Bronchus fibroblast of lung (primary cell): Measurements from ENCODE around the gene OR2M5. TPM values are rescaled to one million over a fixed set of nuclear protein-coding genes. Genes with fewer than 3 reads are reported as not detected.

ENCODE experiments used
- total RNA-seq: library from RNA; depleted of rRNA; stranded (reverse); fragments of >200 nt; gene quantifications from 2 replicates; pipeline ENCODE4 v1.2.3, GENCODE V29; 2015

The OR2M5 gene, protein sequence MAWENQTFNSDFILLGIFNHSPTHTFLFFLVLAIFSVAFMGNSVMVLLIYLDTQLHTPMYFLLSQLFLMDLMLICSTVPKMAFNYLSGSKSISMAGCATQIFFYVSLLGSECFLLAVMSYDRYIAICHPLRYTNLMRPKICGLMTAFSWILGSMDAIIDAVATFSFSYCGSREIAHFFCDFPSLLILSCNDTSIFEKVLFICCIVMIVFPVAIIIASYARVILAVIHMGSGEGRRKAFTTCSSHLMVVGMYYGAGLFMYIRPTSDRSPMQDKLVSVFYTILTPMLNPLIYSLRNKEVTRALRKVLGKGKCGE
- not detected in 2 replicates for total RNA-seq

DNA sequence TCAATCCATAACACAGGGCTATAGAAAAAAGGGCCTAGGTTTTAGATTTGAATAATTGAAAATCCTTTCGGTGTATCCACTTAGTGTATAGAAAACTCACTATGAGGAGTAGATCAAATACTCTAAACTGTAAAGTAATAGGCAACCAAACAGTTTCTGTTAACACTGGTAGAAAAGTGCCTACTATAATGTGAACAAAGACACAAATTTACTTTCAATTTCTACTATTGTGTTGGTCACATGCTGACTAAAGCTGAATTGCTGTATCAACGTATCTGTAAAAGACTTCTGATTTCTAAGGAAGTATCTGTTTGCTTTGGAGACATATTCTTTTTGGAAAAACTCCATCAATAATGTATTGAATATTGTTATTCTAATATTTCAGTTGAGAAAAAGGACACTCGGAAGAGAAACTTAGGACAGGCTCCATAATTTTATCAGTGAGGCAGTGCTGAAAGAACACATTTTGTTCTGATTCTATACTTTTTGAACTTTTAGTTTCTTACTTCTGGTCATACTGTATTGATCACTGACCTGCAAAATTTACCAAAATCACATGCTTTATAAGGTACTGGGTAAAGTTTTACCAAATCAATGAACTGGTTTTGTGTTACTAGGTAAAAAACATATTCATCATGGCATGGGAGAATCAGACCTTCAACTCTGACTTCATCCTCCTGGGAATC is at the start of gene OR2M5:
OR2M5 (plus strand) TSS at position 636 of the 686 bp plus-strand sequence; CDS start at position 636, 0 bp downstream.

DNA sequence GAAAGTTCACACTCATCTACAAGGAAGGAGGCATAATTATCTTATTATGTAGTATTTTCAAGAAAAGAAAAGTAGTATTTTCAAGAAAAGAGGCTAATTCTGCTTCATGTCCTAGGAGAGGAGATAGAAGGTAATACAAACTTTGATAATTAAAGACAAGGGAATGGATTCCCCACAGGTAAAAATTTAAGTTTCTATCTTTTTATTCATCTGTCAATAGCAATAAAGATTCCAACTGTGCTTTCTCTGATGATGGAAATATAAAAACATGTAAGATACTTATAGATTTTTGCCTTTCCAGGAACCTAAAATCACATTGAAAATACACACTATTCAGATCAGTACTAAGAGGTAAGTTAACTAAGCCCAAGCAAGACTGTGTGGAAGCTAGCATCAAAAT is 29.6 kb downstream of the OR2M5 start, which contains the start of gene OR2M2:
OR2M2 (plus strand) TSS at position 301 of the 400 bp plus-strand sequence. CDS start 5,165 bp downstream, outside the sequence.

Other genes with a start within 250 kb of the OR2M5 start
- not detected in 2 replicates for gene OR2W3, start 249.6 kb upstream of the OR2M5 start, total RNA-seq
- not detected in 2 replicates for gene OR2T8, start 224.9 kb upstream of the OR2M5 start, total RNA-seq
- gene OR2AJ1, start 220.3 kb upstream of the OR2M5 start, total RNA-seq = not detected in 2 replicates
- not detected in 2 replicates for gene OR2L8, start 196.3 kb upstream of the OR2M5 start, total RNA-seq
- not detected in 2 replicates for gene OR2AK2, start 179.9 kb upstream of the OR2M5 start, total RNA-seq
- not detected in 2 replicates for gene OR2L5, start 131.5 kb upstream of the OR2M5 start, total RNA-seq
- gene OR2L2, start 115.1 kb upstream of the OR2M5 start, total RNA-seq = not detected in 2 replicates
- gene OR2L3, start 98.3 kb upstream of the OR2M5 start, total RNA-seq = not detected in 2 replicates
- gene OR2L13, start 50.0 kb upstream of the OR2M5 start, total RNA-seq = not detected in 2 replicates
- not detected in 2 replicates for gene OR2M2, start 29.7 kb downstream of the OR2M5 start, total RNA-seq
- not detected in 2 replicates for gene OR2M3, start 52.1 kb downstream of the OR2M5 start, total RNA-seq
- gene OR2M4, start 86.3 kb downstream of the OR2M5 start, total RNA-seq = not detected in 2 replicates
- gene OR2T33, start 132.8 kb downstream of the OR2M5 start, total RNA-seq = not detected in 2 replicates
- not detected in 2 replicates for gene OR2T12, start 158.3 kb downstream of the OR2M5 start, total RNA-seq
- gene OR2M7, start 179.4 kb downstream of the OR2M5 start, total RNA-seq = not detected in 2 replicates
- not detected in 2 replicates for gene OR14C36, start 203.6 kb downstream of the OR2M5 start, total RNA-seq
- not detected in 2 replicates for gene OR2T4, start 216.5 kb downstream of the OR2M5 start, total RNA-seq
- gene OR2T6, start 230.6 kb downstream of the OR2M5 start, total RNA-seq = not detected in 2 replicates